Activated CD8-positive, alpha-beta memory T cell treated with anti-CD3 and anti-CD28 coated beads for 1 hour (primary cell): ENCODE results near the gene TFG.
A peak's percentile ranks its signal among the peaks of the same experiment; 100 is the strongest.

Experiments used
- DNase-seq, 2 donors: peaks; one replicate each; pipeline ENCODE4 v3.0.0-alpha.2; 2020; ENCODE audit warnings: low read depth in 1 of 2; ENCODE audit errors: extremely low read depth in 1 of 2

TFG gene

GRCh38 chr3:100703865-100704264 lies 5.4 kb upstream of the TFG start:
- DNase-seq = no peak

- no peak for DNase-seq
Measured at GRCh38 chr3:100706365-100706764, 2.9 kb upstream of the TFG start.

DNA sequence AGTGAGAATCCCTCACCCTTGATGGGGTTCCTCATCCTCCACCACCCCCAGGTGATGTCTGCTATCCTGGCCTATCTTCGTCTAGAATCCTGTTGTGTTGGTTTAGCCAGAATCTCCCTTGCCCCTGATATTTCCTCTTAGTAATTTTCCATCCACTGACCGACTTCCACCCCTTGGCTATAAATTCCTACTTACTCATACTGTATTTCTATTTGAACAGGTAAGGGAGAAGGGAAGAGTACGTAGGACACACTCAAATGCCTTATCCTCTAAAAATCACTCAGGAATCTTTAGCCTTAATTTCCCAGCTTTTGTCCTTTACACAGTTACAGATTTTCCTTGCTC lies 678 bp upstream of the TFG start:
- DNase-seq = no peak

DNA sequence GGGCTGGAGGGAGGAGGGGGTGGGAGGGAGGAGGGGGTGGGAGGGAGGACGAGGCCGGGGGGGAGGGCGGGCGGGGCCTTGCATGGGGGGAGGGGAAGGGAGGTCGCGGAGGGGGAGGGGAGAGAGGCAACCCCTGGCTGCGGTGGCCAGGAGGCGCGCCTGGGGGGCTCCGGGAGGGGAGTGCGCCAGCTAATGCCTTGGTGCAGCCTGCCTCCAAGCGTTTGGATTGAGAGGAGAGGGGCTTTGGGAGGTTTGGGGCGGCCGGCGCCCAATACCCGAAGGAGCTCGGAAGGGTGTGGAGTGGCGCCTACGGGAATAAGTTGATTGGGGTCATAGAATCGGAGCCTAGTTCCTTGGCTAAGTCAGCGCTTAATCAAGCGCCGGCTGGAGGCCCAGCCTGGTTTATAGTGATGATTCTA lies 557 bp downstream of the TFG start:
- peak in 1 of 2 donors; percentile 17 for DNase-seq

DNA sequence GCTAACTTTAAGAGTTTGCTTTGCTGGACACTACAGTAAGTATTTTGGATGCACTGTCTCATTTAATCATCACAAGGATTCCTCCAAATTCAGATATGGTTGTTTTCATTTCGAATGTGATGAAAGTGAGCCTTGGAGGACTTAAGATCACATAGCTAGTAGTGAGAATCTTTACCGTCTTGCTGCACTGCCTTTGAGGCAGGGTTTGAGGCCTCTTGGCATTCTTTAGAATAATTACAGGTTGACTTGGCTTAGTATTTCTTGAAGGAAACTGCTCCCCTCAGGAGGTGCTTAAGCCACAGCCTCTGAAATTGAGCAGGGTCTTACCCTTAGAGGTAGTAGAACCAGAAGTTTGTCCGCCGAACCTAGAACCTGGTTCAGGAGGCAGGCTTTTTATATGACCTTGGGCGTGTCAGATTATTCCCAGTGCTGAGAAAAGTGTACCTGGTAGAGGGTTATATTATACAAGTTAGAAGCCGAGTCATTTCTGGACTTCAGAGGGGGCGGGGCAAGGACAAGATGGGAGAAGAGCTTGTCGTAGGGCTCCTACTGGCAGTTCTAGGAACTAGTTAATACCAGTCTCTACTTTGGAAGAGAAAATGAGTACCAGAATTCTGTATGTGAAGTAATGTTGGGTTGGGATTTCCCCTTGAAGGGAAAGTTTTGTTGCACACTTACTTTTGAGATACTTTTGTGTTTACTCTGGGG lies 1.1 kb downstream of the TFG start:
- no peak for DNase-seq

GRCh38 chr3:100715176-100715575 lies 5.9 kb downstream of the TFG start:
- no peak for DNase-seq

GRCh38 chr3:100717063-100717462 lies 7.8 kb downstream of the TFG start:
- DNase-seq = no peak

DNA sequence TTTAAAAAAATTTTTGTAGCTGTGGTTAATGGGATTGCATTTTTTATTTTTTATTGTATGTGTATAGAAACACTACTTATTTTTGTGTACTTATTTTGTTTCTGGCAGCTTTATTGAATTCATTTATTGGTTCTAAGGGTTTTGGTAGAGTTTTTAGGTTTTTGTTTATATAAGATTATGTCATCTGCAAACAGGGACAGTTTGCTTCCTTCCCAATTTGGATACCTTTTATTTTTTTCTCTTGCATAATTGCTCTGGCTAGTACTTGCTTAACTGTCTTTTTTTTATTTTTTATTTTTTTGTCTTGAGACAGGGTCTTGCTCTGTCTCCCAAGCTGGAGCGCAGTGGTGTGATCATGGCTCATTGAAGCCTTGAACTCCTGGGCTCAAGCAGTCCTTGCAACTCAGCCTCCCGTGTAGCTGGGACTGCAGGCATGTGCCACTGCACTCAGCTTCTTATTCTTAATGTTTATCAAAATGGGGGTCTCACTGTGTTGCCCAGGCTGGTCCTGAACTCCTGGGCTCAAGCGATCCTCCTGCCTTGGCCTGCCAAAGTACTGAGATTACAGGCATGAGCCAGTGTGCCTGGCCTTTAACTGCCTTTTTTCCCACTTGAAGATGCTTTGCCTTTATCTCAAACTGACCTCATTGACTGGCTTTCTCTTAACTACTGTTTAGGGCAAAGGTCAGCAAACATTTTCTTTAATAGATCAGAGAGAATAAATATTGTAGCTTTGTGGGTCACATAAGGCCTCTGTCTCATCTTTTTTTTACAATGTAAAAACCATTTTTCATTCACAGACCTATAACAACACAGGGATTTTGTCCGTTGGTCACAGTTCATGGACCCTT lies 8.6 kb downstream of the TFG start:
- no peak for DNase-seq

GRCh38 chr3:100719136-100719535 lies 9.8 kb downstream of the TFG start:
- no peak for DNase-seq

DNA sequence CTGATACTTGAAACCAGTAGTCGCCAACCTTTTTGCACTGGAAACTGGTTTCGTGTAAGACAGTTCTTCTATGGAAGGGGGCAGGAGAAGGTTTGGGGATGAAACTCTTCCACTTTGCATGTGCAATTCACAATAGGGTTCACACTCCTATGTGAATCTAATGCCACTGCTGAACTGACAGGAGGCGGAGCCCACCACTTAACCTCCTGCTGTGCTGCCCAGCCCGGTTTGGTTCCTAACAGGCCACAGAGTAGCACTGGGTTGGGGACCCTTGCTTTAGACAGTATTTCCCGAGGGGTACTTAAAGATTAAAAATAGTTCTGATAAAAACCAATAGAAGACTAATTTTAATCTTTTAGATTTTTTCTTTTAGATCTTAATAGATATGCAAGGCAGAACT lies 11.1 kb downstream of the TFG start:
- no peak for DNase-seq

DNA sequence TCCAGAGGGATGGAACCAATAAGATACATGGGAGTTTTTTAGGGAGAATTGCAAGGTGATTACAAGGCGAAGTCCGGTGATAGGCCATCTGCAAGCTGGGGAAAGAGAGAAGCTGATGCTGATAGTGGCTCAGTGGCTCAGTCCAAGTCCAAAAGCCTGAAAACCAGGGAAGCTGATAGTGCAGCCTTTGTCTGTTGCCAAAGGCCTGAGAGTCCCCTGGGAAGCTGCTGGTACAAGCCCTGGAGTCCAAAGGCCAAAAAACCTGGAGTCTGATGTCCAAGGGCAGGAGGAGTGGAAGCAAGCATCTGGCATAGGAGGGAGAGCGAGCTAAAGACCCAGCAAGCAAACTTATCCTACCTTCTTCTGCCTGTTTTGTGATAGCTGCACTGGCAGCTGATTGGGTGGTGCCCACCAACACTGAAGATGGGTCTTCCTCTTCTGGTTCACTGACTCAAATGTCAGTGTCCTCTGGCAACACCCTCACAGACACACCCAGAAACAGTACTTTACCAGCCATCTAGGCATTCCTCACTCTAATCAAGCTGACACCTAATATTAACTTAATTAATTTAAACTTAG lies 16.7 kb downstream of the TFG start:
- no peak for DNase-seq

DNA sequence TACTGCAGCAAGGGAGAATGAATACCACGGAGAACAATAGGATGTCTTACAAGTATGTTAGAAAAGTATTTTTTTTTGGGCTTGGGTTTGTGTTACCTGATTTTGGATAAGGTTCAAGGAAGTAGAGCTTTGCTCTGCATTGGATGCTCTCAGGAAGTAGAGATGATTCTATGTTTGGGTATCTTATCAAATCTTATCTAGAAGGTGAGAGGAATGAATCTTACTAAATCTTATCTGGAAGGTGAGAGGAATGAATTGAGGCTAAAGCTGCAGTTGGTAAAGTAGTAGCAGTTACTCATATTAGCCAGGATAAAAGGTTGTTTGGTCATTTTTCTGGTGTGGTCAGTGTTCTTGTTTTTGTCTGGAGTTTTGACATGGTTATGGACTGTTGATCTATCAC lies 17.4 kb downstream of the TFG start:
- no peak for DNase-seq

DNA sequence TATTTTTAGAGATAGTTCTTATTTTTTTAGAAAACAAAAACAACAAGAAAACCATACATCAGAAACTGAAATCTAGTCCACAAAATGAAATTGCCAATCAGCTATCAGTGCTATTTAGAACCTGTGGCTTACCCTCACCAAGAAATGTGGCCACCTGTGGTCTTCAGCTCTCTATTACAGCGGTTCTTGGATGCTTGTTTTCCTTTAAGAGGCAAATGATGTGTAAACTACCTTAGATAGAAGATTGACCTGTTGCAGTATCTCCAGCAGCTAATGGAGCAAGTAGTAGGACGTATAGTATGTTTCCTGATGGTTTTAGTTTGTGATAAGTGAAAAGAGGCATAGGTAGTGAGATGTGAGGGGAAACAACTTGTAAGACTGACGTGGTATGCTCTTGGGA lies 21.2 kb downstream of the TFG start:
- DNase-seq = no peak

- DNase-seq = no peak
Measured at GRCh38 chr3:100732435-100732834, 23.1 kb downstream of the TFG start.

DNA sequence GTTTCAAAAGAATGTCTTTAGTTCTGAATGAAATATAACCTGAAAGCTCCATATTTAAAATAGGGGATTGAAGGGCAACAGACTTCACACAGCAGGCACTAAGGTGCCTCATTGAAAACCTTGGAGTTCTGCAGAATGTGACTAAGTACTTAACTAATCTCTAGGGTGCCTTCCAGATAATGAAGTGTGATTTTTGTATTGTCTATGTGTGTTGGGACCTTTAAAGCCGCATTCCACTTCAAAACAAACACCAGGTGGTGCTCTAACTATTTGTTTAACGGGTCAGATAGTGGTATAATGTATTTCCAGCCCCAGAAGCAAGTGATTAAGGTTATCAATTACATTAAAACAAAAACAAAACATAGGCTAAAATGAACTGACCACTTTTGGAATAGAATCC lies 28.0 kb downstream of the TFG start:
- no peak for DNase-seq

GRCh38 chr3:100740207-100740606 lies 30.9 kb downstream of the TFG start:
- no peak for DNase-seq

GRCh38 chr3:100743535-100743934 lies 34.2 kb downstream of the TFG start:
- DNase-seq = no peak

DNA sequence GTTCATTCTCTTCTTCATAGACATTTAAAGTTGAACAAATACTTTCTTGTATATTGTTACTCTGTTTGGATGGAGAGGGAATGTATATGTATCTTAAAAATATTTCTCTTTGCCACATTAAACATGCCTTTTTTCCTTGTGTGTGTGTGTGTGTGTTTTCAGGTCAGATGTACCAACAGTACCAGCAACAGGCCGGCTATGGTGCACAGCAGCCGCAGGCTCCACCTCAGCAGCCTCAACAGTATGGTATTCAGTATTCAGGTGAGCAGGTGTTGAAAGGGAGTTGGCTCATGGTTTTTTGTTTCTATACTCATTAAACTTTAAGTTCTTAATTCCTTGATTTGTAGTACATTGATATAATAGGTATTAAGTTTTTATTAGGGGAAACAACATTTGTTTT lies 35.4 kb downstream of the TFG start:
- DNase-seq = no peak

- no peak for DNase-seq
Measured at GRCh38 chr3:100745617-100746016, 36.3 kb downstream of the TFG start.

DNA sequence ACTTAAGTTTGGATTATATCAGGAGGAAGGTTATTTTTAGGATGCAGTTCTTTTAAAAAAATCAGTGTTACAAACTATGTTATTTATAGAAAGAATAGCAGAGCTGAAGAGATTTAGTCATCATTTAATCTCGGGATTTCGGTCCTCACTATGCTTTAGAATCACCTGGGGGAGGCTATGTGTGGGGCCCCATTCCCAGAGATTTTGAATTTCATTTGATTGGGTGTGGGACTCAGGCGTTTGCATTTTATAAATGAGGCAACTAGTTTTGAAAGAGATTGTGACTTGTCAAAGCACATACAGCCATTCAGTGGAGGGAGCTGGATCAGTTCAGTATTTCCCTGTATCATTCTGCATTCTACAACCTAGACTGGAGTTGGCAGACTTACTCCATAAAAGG lies 36.8 kb downstream of the TFG start:
- DNase-seq = no peak

GRCh38 chr3:100748220-100748619 lies 38.9 kb downstream of the TFG start:
- DNase-seq = no peak

- no peak for DNase-seq
Measured at GRCh38 chr3:100748967-100749366, 39.7 kb downstream of the TFG start.
